ENCODE data around the gene REG4. TPM values are rescaled to one million over a fixed set of nuclear protein-coding genes. Genes with fewer than 3 reads are reported as not detected.
"Not testable (repeated sequence)": the region's sequence is repeated elsewhere in the genome, so short reads cannot be mapped to it uniquely, and the experiment has no call there.

Gene REG4
- total and polyA plus RNA-seq, 7 experiments from 2014 or later: 0.37 to 9.8 (median 4.2) TPM; not detected in 1

GRCh38 chr1:119794230-119794875 is 16.9 kb downstream of the REG4 start:
- Histone ChIP-seq H3K9me3 (ENCODE audit: control insufficient read depth in 2 of 3, low read length in 3 of 3) (no peaks in the 10 kb centered on the region), H3K27me3 (ENCODE audit: control insufficient read depth in 2 of 2, insufficient read depth in 2 of 2, low read length in 2 of 2) (no peaks in the 10 kb centered on the region), H3K36me3 (ENCODE audit: control insufficient read depth in 2 of 3, insufficient read depth in 3 of 3, low read length in 3 of 3) (no peaks in the 10 kb centered on the region), H3K27ac (ENCODE audit: low read depth, low read length) (no peak overlapping the region), H3K4me1 (ENCODE audit: control insufficient read depth in 2 of 2, insufficient read depth in 2 of 2, low read length in 2 of 2) (peaks cover 0 to 2% of the 10 kb centered on the region in 2 donors), H3K4me3 (ENCODE audit: low read length) (no peak overlapping the region)
- Mint-ChIP-seq H3K9me3 (no peaks in the 10 kb centered on the region), H3K4me3 (no peak overlapping the region), H3K27ac (no peak overlapping the region), H3K4me1 (peaks cover 3 to 18% (median 6%) of the 10 kb centered on the region in 7 donors), H3K36me3 (peaks cover 0 to 4% (median 0%) of the 10 kb centered on the region in 5 donors), H3K27me3 (peaks cover 0 to 5% (median 4%) of the 10 kb centered on the region in 5 donors)
- DNase-seq (no peak), ATAC-seq (no peak)
- POLR2A ChIA-PET: no interaction called here
- CTCF ChIA-PET: interaction anchor here (0.5 kb wide), 1 partner anchor 15 kb away, joined by 3 read pairs; no protein-coding TSS in a partner anchor
- intact Hi-C loops (cut with micrococcal nuclease): no loop called here

GRCh38 chr1:119791377-119791776 is 19.9 kb downstream of the REG4 start:
- CTCF ChIA-PET: interaction anchor here (0.6 kb wide), 1 partner anchor 1663 kb away, joined by 3 read pairs; no protein-coding TSS in a partner anchor
- H3K4me1 Mint-ChIP-seq: peaks cover 0 to 9% (median 0%) of the 10 kb centered on the region in 7 donors
- DNase-seq (no peak), ATAC-seq (no peak)
- Histone ChIP-seq H3K36me3 (ENCODE audit: control insufficient read depth in 2 of 3, insufficient read depth in 3 of 3, low read length in 3 of 3) (no peaks in the 10 kb centered on the region), H3K4me1 (ENCODE audit: control insufficient read depth in 2 of 2, insufficient read depth in 2 of 2, low read length in 2 of 2) (no peaks in the 10 kb centered on the region), H3K4me3 (ENCODE audit: low read length) (no peak overlapping the region), H3K27me3 (ENCODE audit: control insufficient read depth in 2 of 2, insufficient read depth in 2 of 2, low read length in 2 of 2) (no peaks in the 10 kb centered on the region), H3K27ac (ENCODE audit: low read depth, low read length) (no peak overlapping the region), H3K9me3 (ENCODE audit: control insufficient read depth in 2 of 3, low read length in 3 of 3) (no peaks in the 10 kb centered on the region)
- intact Hi-C loops (cut with micrococcal nuclease): no loop called here
- no peaks in the 10 kb centered on the region for H3K9me3 Mint-ChIP-seq
- H3K4me3 Mint-ChIP-seq: no peak overlapping the region
- POLR2A ChIA-PET: no interaction called here
- H3K27ac Mint-ChIP-seq: peak overlapping the region in 1 of 9 donors; percentile 21
- peaks cover 0 to 7% (median 5%) of the 10 kb centered on the region in 5 donors for H3K27me3 Mint-ChIP-seq
- peaks cover 0 to 4% (median 0%) of the 10 kb centered on the region in 5 donors for H3K36me3 Mint-ChIP-seq

- CTCF ChIA-PET: no interaction called here
- Mint-ChIP-seq H3K9me3 (no peaks in the 10 kb centered on the region), H3K27ac (no peak overlapping the region), H3K4me1 (peaks cover 0 to 16% (median 0%) of the 10 kb centered on the region in 7 donors), H3K4me3 (no peak overlapping the region), H3K36me3 (peaks cover 0 to 4% (median 0%) of the 10 kb centered on the region in 5 donors), H3K27me3 (peaks cover 0 to 7% (median 5%) of the 10 kb centered on the region in 5 donors)
- intact Hi-C loops (cut with micrococcal nuclease): no loop called here
- Histone ChIP-seq H3K36me3 (ENCODE audit: control insufficient read depth in 2 of 3, insufficient read depth in 3 of 3, low read length in 3 of 3) (no peaks in the 10 kb centered on the region), H3K9me3 (ENCODE audit: control insufficient read depth in 2 of 3, low read length in 3 of 3) (no peaks in the 10 kb centered on the region), H3K4me3 (ENCODE audit: low read length) (no peak overlapping the region), H3K27ac (ENCODE audit: low read depth, low read length) (no peak overlapping the region), H3K27me3 (ENCODE audit: control insufficient read depth in 2 of 2, insufficient read depth in 2 of 2, low read length in 2 of 2) (no peaks in the 10 kb centered on the region), H3K4me1 (ENCODE audit: control insufficient read depth in 2 of 2, insufficient read depth in 2 of 2, low read length in 2 of 2) (no peaks in the 10 kb centered on the region)
- POLR2A ChIA-PET: no interaction called here
- DNase-seq: no peak
- ATAC-seq: no peak
Measured at GRCh38 chr1:119790451-119791198, 20.6 kb downstream of the REG4 start.

GRCh38 chr1:119787776-119788175 is 23.5 kb downstream of the REG4 start:
- Histone ChIP-seq H3K36me3 (ENCODE audit: control insufficient read depth in 2 of 3, insufficient read depth in 3 of 3, low read length in 3 of 3) (no peaks in the 10 kb centered on the region), H3K4me3 (ENCODE audit: low read length) (no peak overlapping the region), H3K27me3 (ENCODE audit: control insufficient read depth in 2 of 2, insufficient read depth in 2 of 2, low read length in 2 of 2) (no peaks in the 10 kb centered on the region), H3K9me3 (ENCODE audit: control insufficient read depth in 2 of 3, low read length in 3 of 3) (no peaks in the 10 kb centered on the region), H3K4me1 (ENCODE audit: control insufficient read depth in 2 of 2, insufficient read depth in 2 of 2, low read length in 2 of 2) (no peaks in the 10 kb centered on the region), H3K27ac (ENCODE audit: low read depth, low read length) (no peak overlapping the region)
- Mint-ChIP-seq H3K9me3 (no peaks in the 10 kb centered on the region), H3K36me3 (peaks cover 0 to 1% (median 0%) of the 10 kb centered on the region in 5 donors), H3K4me3 (no peak overlapping the region), H3K4me1 (peaks cover 0 to 34% (median 0%) of the 10 kb centered on the region in 7 donors), H3K27me3 (peaks cover 0 to 22% (median 8%) of the 10 kb centered on the region in 5 donors), H3K27ac (no peak overlapping the region)
- CTCF ChIA-PET: no interaction called here
- POLR2A ChIA-PET: no interaction called here
- ATAC-seq (no peak), DNase-seq (no peak)
- intact Hi-C loops (cut with micrococcal nuclease): no loop called here

- H3K9me3 ChIP-seq (ENCODE audit: control insufficient read depth in 2 of 3, low read length in 3 of 3); H3K36me3 ChIP-seq (ENCODE audit: control insufficient read depth in 2 of 3, insufficient read depth in 3 of 3, low read length in 3 of 3); H3K36me3 Mint-ChIP-seq; DNase-seq; H3K9me3 Mint-ChIP-seq; POLR2A ChIA-PET; ATAC-seq; H3K4me3 ChIP-seq (ENCODE audit: low read length); H3K27me3 ChIP-seq (ENCODE audit: control insufficient read depth in 2 of 2, insufficient read depth in 2 of 2, low read length in 2 of 2); H3K27ac ChIP-seq (ENCODE audit: low read depth, low read length); CTCF ChIA-PET; H3K4me1 ChIP-seq (ENCODE audit: control insufficient read depth in 2 of 2, insufficient read depth in 2 of 2, low read length in 2 of 2); intact Hi-C loops (cut with micrococcal nuclease): not testable (repeated sequence)
- Mint-ChIP-seq H3K27ac (peak overlapping the region in 1 of 9 donors; percentile 69), H3K27me3 (peaks cover 0 to 34% (median 8%) of the 10 kb centered on the region in 5 donors), H3K4me1 (peaks cover 0 to 37% (median 0%) of the 10 kb centered on the region in 7 donors), H3K4me3 (peak overlapping the region in 1 of 10 donors; percentile 29)
Measured at GRCh38 chr1:119786473-119787050, 24.7 kb downstream of the REG4 start.

- H3K4me1 Mint-ChIP-seq: peaks cover 0 to 37% (median 0%) of the 10 kb centered on the region in 7 donors
- H3K4me1 ChIP-seq (ENCODE audit: control insufficient read depth in 2 of 2, insufficient read depth in 2 of 2, low read length in 2 of 2); H3K9me3 ChIP-seq (ENCODE audit: control insufficient read depth in 2 of 3, low read length in 3 of 3); H3K36me3 ChIP-seq (ENCODE audit: control insufficient read depth in 2 of 3, insufficient read depth in 3 of 3, low read length in 3 of 3); CTCF ChIA-PET; POLR2A ChIA-PET; H3K27me3 ChIP-seq (ENCODE audit: control insufficient read depth in 2 of 2, insufficient read depth in 2 of 2, low read length in 2 of 2); DNase-seq; intact Hi-C loops (cut with micrococcal nuclease); H3K4me3 ChIP-seq (ENCODE audit: low read length); ATAC-seq; H3K27ac ChIP-seq (ENCODE audit: low read depth, low read length); H3K36me3 Mint-ChIP-seq; H3K9me3 Mint-ChIP-seq: not testable (repeated sequence)
- peaks cover 0 to 39% (median 8%) of the 10 kb centered on the region in 5 donors for H3K27me3 Mint-ChIP-seq
- peak overlapping the region in 1 of 10 donors; percentile 29 for H3K4me3 Mint-ChIP-seq
- peak overlapping the region in 1 of 9 donors; percentile 69 for H3K27ac Mint-ChIP-seq
Measured at GRCh38 chr1:119786046-119786445, 25.2 kb downstream of the REG4 start.

All from naive thymus-derived CD4-positive, alpha-beta T cell (primary cell).